Measurements from ENCODE around the gene FAM13A.

DNA sequence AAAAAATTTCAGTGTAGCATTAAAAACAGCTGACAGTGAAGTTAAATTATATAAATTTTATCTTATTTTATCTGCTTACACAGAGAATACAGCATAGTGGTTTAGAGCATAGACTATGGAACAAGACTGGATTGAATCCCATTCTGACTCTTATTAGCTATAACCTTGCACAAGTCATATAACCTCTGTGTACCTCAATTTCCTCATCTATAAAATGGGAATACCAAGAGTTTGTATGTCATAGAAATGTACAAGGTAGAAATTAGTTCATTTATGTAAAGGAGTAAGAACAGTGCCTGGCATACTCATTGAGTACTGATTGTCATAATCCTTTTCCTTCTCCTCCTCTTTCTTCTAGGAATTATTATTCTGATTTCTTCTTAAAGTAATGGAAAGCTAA lies 25.7 kb downstream of the FAM13A start:
- TF ChIP-seq POLR2A (IDR thresholded peaks at IDR 0.05) = no peak
- TF ChIP-seq, protein P1, sequence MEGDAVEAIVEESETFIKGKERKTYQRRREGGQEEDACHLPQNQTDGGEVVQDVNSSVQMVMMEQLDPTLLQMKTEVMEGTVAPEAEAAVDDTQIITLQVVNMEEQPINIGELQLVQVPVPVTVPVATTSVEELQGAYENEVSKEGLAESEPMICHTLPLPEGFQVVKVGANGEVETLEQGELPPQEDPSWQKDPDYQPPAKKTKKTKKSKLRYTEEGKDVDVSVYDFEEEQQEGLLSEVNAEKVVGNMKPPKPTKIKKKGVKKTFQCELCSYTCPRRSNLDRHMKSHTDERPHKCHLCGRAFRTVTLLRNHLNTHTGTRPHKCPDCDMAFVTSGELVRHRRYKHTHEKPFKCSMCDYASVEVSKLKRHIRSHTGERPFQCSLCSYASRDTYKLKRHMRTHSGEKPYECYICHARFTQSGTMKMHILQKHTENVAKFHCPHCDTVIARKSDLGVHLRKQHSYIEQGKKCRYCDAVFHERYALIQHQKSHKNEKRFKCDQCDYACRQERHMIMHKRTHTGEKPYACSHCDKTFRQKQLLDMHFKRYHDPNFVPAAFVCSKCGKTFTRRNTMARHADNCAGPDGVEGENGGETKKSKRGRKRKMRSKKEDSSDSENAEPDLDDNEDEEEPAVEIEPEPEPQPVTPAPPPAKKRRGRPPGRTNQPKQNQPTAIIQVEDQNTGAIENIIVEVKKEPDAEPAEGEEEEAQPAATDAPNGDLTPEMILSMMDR (IDR thresholded peaks at IDR 0.05) = no peak

Data from breast epithelium (tissue), 3 donors.